Stimulated activated CD8-positive, alpha-beta memory T cell treated with anti-CD3 and anti-CD28 coated beads, Interleukin-12 subunit alpha, Interleukin-12 subunit beta, amount 100 ng/mL, for 4 hours (primary cell): ENCODE measurements around the gene CTDSPL.
A peak's percentile ranks its signal among the peaks of the same experiment; 100 is the strongest.

Experiments used
- DNase-seq: peaks from one replicate; pipeline ENCODE4 v3.0.0-alpha.2; 2020; ENCODE audit warnings: low read depth

CTDSPL gene

GRCh38 chr3:37853691-37854413, 7.8 kb upstream of the CTDSPL start:
- DNase-seq, result no peak

GRCh38 chr3:37855363-37855970, 6.2 kb upstream of the CTDSPL start:
- peak; percentile 48 for DNase-seq

GRCh38 chr3:37856381-37856780, 5.3 kb upstream of the CTDSPL start:
- DNase-seq, result no peak

GRCh38 chr3:37858742-37859141, 2.9 kb upstream of the CTDSPL start:
- no peak for DNase-seq

GRCh38 chr3:37859354-37859753, 2.3 kb upstream of the CTDSPL start:
- DNase-seq, result no peak

- DNase-seq, result no peak
These were observed 1.8 kb upstream of the CTDSPL start for GRCh38 chr3:37859908-37860199.

GRCh38 chr3:37862219-37862902, 681 bp downstream of the CTDSPL start:
- DNase-seq, result peak; percentile 30

- no peak for DNase-seq
These were observed 1.5 kb downstream of the CTDSPL start for GRCh38 chr3:37862903-37863815.

GRCh38 chr3:37863949-37864822, 2.5 kb downstream of the CTDSPL start:
- no peak for DNase-seq

- DNase-seq, result no peak
These were observed 3.2 kb downstream of the CTDSPL start for GRCh38 chr3:37864904-37865303.

- DNase-seq, result no peak
These were observed 5.5 kb downstream of the CTDSPL start for GRCh38 chr3:37867144-37867543.

- DNase-seq, result no peak
These were observed 10.2 kb downstream of the CTDSPL start for GRCh38 chr3:37871858-37872257.

- DNase-seq, result no peak
These were observed 10.9 kb downstream of the CTDSPL start for GRCh38 chr3:37872413-37873160.

- no peak for DNase-seq
These were observed 14.6 kb downstream of the CTDSPL start for GRCh38 chr3:37876279-37876678.

- no peak for DNase-seq
These were observed 21.0 kb downstream of the CTDSPL start for GRCh38 chr3:37882711-37883110.

- DNase-seq, result no peak
These were observed 24.1 kb downstream of the CTDSPL start for GRCh38 chr3:37885814-37886213.

- no peak for DNase-seq
These were observed 24.7 kb downstream of the CTDSPL start for GRCh38 chr3:37886395-37886794.

- no peak for DNase-seq
These were observed 25.4 kb downstream of the CTDSPL start for GRCh38 chr3:37887062-37887461.

- DNase-seq, result no peak
These were observed 26.1 kb downstream of the CTDSPL start for GRCh38 chr3:37887824-37888223.

GRCh38 chr3:37888421-37888820, 26.7 kb downstream of the CTDSPL start:
- no peak for DNase-seq

GRCh38 chr3:37890522-37890921, 28.8 kb downstream of the CTDSPL start:
- DNase-seq, result no peak
